KOPT-K1 (cell line): ENCODE data around the gene EPHB2.
"Not testable (repeated sequence)": the region's sequence is repeated elsewhere in the genome, so short reads cannot be mapped to it uniquely, and the experiment has no call there.

ENCODE experiments used
- H3K27ac ChIP-seq: fragments of 200-600 bp; sonication (generic); 2 replicates; pipeline ENCODE4 v1.5.1; 2016; ENCODE audit warnings: antibody characterized with exemption, mild to moderate bottlenecking, low read depth, low read length; ENCODE audit not compliant: poor library complexity, severe bottlenecking
- H3K36me3 ChIP-seq: fragments of 200-600 bp; sonication (generic); 2 replicates; pipeline ENCODE4 v1.5.1; 2017; ENCODE audit warnings: antibody characterized with exemption, mild to moderate bottlenecking, low read length, moderate library complexity; ENCODE audit not compliant: insufficient read depth
- H3K9me3 ChIP-seq: fragments of 200-600 bp; sonication (generic); 2 replicates; pipeline ENCODE4 v1.5.1; 2017; ENCODE audit warnings: antibody characterized with exemption, low read length, mild to moderate bottlenecking; ENCODE audit not compliant: insufficient read depth, poor library complexity, severe bottlenecking

EPHB2 gene

DNA sequence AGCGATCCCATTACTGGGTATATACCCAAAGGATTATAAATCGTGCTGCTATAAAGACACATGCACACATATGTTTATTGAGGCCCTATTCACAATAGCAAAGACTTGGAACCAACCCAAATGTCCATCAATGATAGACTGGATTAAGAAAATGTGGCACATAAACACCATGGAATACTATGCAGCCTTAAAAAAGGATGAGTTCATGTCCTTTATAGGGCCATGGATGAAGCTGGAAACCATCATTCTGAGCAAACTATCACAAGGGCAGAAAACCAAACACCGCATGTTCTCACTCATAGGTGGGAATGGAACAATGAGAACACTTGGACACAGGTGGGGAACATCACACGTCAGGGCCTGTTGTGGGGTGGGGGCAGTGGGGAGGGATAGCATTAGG lies 4.5 kb upstream of the EPHB2 start:
- not testable (repeated sequence) for H3K36me3 ChIP-seq, H3K27ac ChIP-seq, H3K9me3 ChIP-seq

DNA sequence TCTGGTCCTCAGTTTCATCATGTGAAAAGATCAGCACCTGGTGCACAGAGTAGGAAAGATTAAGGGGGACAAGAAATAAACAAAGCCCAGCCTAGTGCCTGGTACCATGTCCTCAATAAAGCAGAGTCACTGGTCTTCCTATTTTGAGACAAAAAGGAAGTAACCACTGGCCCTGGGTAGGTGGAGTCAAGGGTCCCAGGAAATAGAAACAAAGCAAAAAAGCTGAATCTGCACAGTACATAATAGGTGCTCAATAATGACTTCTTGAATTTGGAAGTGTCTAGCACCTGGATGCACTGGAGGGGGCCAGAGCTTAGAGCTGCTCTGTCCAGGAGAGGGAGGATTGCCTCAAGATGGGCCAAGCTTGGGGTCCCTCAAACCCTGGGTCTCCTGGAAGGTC lies 1.9 kb upstream of the EPHB2 start:
- H3K27ac ChIP-seq, result no peak overlapping the region
- H3K36me3 ChIP-seq, result no peaks in the 10 kb centered on the region
- H3K9me3 ChIP-seq, result no peaks in the 10 kb centered on the region

DNA sequence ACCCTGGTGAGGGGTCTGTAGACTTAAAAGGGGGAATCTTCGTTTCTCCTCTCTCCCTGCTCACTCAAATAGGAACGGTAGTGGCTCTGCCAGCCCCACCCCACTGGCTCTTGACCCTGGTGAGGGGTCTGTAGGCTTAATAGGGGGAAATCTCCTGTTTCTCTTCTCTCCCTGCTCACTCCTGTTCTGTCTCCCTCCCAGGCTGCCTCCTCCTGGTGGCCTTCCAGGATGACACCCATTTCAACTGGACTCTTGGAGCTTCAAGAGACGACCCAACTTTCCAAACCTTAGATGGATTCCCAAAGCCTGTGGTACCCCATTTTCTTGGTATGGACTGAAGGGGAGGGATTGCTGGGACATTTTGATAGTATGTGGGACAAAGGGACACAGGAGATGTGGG lies 1.4 kb upstream of the EPHB2 start:
- Histone ChIP-seq H3K9me3 (no peaks in the 10 kb centered on the region), H3K36me3 (no peaks in the 10 kb centered on the region), H3K27ac (no peak overlapping the region)

DNA sequence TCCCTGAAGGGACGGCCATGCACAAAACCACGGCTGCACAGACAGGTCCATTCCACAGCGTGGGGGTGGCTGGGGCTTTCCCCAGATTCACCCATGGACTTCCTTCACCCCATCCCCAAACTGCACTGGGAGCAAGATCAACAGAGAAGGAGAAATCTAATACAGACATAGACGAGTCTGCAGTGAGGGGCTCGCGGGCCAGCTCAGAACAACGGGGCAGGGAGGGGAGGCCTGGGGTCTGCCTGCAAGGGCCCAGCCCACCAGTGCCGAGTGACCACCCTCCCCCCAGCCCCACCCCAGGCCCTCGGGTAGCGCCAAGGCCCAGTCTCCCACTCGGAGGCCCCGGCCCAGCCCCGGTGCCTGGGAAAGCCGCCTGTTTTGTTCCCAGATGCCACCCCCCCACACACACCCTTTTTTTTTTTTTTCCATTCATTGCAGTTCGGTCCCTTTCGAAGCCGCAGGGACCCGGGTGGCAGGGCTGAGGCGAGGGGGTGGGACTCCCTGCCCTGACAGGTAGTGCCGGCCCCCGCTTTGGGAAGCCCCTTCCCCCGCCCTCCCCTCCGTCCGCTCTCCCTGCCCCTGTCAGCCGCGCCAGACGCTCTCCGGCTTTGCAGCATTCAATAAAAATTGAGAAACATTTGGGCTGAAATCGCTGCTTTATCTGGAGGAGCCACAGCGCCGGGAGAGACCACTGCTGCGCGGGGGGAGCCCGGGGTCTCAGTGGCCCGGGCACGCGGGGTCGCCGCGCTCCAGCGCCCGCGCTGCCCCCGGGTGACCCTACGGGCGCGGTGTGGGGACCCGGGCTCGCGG lies 543 bp upstream of the EPHB2 start:
- no peak overlapping the region for H3K27ac ChIP-seq
- H3K36me3 ChIP-seq, result no peaks in the 10 kb centered on the region
- no peaks in the 10 kb centered on the region for H3K9me3 ChIP-seq

DNA sequence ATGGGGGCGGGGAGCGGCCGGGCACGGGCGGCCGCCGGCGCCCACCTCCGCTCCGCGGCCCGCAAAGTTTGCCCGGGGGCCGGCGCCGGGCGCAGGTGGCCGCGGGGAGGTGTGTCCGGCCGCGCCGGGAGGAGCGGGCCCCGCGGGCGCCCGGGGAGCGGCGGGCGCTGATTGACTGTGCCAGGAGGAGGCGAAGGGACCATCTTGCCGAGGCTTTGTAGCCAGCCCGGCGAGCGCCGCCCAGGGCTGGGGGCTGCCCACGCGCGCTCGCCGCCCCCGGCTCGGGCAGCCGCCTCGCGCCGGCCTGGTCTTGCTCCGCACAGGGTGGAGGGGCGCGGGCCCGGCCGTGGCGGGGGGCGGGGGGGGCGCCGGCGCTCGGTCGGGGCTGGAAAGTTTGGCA lies 432 bp downstream of the EPHB2 start:
- H3K9me3 ChIP-seq, result no peaks in the 10 kb centered on the region
- H3K36me3 ChIP-seq, result no peaks in the 10 kb centered on the region
- H3K27ac ChIP-seq, result no peak overlapping the region

DNA sequence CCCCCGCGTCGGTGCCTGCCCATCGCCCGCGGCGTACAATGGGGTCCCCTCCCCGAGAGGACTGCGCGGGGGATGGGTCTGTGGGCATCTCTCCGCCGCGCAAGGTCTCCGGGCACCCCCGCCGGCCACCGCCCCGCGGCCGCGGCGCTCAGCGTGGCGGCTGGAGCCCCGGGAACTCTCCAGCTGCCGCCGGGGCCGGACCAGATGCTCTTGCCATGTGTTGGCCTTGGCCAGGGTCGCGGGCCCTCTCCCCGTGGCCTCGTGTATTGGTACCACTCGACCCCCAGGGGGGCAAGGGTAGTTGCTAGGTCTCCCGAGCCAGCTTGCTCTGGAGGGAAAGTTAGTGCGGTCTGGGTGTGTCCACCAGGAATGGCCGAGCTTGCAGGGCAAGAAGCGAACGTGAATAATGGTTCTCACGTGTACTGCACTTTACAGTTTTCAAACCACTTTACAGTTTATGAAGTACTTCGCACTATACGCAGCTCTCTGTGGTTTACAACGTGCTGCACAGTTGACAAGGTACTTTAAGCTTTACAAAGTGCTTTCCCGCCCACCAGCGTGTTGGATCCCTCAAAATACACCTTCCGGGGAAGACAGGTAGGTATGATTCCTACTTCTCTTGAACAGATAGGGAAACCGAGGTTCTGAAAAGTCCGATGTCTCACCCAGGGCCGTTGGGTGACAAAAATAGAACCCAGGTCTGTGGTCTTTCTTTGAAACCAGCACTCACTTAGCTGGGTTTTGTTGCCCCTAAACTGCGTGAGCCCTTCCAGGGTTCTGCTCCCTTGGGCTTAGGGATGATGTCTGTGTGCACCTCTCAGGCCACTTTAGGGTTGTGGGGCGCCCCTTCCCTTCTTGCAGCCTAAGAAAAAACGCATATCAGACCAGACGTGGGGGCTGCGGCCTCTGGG lies 1.2 kb downstream of the EPHB2 start:
- Histone ChIP-seq H3K27ac (no peak overlapping the region), H3K36me3 (no peaks in the 10 kb centered on the region), H3K9me3 (no peaks in the 10 kb centered on the region)

GRCh38 chr1:22712502-22713271 lies 2.0 kb downstream of the EPHB2 start:
- Histone ChIP-seq H3K27ac (no peak overlapping the region), H3K9me3 (no peaks in the 10 kb centered on the region), H3K36me3 (no peaks in the 10 kb centered on the region)

DNA sequence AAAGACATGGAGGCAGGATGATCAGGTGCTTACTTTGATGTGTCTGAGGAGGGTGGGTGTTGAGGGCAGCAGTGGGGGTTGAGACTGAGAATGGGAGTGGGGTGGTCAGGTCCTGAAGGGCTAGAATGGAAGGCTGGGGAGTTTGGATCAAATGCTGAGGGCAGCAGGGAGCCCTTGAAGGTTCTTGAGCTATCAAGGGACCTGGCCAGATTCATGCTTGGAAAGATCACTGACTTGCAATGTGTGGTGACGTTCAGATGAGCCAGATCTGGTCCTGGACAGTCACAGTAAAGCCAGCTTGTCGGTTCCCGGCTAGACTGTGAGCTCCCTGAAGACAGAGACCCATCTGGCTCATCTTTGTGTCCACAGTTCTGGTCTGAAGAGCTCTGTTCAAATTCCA lies 3.8 kb downstream of the EPHB2 start:
- H3K9me3 ChIP-seq, result no peaks in the 10 kb centered on the region

DNA sequence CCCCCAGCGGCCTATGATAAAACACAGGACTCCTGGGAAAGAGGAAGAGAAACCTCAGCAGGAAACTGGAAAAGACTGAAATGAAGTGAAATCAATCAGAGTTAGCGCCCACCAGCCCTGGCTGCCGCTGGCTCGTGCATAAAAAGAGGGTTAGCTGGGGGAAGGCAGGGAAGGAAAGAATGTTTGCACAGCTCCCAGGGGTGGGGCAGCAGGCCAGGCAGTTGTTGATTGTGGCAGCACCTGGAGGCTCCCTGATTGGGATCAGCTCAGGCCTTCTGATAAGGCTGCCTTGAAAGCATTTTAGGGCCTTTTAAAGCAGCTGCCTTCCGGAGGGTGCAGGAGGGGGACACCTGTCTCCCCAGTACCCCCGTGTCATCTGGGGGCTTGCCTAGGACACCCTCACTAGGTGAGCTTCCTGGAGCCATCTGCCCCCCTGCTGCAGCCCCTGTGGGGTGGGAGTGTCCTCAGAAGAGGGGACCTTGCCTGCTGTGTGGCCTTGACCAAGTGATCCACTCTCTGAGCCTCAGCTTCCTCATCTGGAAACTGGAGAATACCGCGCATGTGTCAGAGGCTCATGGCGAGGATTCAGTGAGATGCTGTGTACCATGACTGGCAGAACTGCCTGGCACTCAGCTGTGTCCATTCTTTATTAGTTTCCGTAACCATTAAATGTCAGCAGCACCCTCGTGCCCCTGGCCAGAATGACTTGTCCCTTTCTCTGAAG lies 6.6 kb downstream of the EPHB2 start:
- no peak overlapping the region for H3K27ac ChIP-seq
- H3K36me3 ChIP-seq, result no peaks in the 10 kb centered on the region
- H3K9me3 ChIP-seq, result no peaks in the 10 kb centered on the region

More for the DNA sequence above, 3.8 kb downstream of the EPHB2 start:
- H3K27ac ChIP-seq, result no peak overlapping the region
- H3K36me3 ChIP-seq, result no peaks in the 10 kb centered on the region

DNA sequence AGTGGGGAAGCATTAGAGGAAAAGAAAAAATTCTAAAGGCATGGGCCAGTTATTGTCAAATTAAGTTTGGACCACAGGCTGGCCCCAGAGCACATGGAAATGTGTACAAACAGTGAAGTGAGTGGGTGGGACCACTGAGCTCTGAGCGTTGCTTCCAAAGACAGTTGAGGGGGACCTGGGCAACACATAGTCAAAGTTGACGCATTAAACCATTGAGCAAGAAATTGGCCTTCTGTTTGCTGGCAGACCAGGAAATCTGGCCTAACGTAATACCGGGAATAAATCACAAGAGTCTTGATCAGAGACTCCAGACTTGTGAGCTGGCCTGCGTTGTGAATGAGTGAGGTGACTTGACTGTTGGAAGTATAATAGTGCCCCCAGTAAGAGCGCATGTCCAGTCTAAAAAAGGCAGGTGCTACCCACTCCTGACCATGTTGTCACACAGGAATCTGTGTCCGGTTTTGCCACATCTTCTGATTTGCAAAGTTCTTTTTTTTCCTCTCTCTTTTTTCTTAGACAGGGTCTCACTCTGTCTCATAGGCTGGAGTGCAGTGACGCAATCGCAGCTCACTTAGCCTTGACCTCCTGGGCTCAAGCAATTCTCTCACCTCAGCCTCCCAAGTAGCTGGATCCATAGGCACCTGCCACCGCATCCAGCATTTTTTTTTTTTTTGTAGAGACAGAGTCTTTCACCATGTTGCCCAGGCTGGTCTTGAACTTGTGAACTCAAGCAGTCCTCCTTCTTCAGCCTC lies 10.7 kb downstream of the EPHB2 start:
- Histone ChIP-seq H3K36me3 (no peaks in the 10 kb centered on the region), H3K27ac (no peak overlapping the region), H3K9me3 (no peaks in the 10 kb centered on the region)

DNA sequence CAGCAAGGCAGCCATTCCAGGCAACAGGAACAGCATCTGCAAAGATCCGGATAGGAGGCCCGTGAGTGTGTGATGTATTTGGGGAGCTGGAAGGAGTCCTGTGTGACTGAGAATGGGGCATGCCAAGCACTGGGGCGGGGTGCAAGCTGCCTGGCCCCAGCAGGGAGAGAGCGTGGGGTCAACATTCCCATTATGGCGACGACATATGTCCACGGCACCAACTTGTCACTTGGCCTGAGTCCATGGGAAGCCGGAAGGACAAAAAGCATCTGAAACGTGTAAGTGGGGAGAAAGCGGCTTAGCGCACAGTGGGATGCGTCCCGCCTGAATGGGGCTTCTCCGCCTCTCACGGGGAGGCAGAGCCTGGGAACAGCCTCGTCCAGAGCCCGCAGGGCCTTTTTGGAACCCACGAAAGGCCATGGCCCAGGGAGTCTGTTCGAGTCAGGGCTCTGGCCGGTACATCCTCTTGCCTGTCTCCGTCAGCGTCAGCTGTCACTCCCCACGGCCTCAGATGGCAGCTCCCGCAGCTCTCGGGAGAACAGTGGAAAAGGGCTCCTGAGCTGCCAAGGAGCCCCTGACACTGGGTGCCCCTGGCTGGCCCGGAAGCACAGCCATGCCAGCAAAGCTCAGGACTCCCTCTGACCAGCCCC lies 12.4 kb downstream of the EPHB2 start:
- H3K9me3 ChIP-seq, result no peaks in the 10 kb centered on the region
- H3K27ac ChIP-seq, result no peak overlapping the region
- H3K36me3 ChIP-seq, result no peaks in the 10 kb centered on the region

- Histone ChIP-seq H3K36me3 (no peaks in the 10 kb centered on the region), H3K27ac (no peak overlapping the region), H3K9me3 (no peaks in the 10 kb centered on the region)
Measured at GRCh38 chr1:22727873-22728272, 17.2 kb downstream of the EPHB2 start.

GRCh38 chr1:22728751-22729399 lies 18.2 kb downstream of the EPHB2 start:
- Histone ChIP-seq H3K27ac (no peak overlapping the region), H3K9me3 (no peaks in the 10 kb centered on the region), H3K36me3 (no peaks in the 10 kb centered on the region)
